Liver (tissue), 9 donors: Measurements from ENCODE around the gene CD276. TPM values are rescaled to one million over a fixed set of nuclear protein-coding genes. Genes with fewer than 3 reads are reported as not detected.

Source experiments
- DNase-seq: peaks from one replicate; pipeline ENCODE4 v3.0.0-alpha.2; 2017; ENCODE audit warnings: low spot score
- H3K27ac ChIP-seq, 2 donors: one replicate each; pipeline ENCODE4 v1.7.0; 2013; ENCODE audit warnings: inconsistent platforms in 2 of 2, low read length in 2 of 2, control low read depth in 1 of 2, low read depth in 1 of 2, mild to moderate bottlenecking in 1 of 2
- H3K27me3 ChIP-seq, 4 donors: one replicate each; pipeline versions ENCODE4 v1.6.1 to v1.7.0; 2013; ENCODE audit warnings: low read length in 3 of 4, inconsistent platforms in 1 of 4, mild to moderate bottlenecking in 1 of 4, moderate library complexity in 1 of 4; ENCODE audit not compliant: control insufficient read depth in 4 of 4, insufficient read depth in 4 of 4
- H3K36me3 ChIP-seq, 4 donors: one replicate each; pipeline versions ENCODE4 v1.6.1 to v1.7.0; 2013; ENCODE audit warnings: low read length in 3 of 4, mild to moderate bottlenecking in 3 of 4, low read depth in 1 of 4, moderate library complexity in 1 of 4; ENCODE audit not compliant: control insufficient read depth in 4 of 4, insufficient read depth in 3 of 4
- H3K4me1 ChIP-seq, 4 donors: one replicate each; pipeline versions ENCODE4 v1.6.1 to v1.7.0; 2013; ENCODE audit warnings: low read length in 3 of 4, mild to moderate bottlenecking in 3 of 4, moderate library complexity in 1 of 4; ENCODE audit not compliant: control insufficient read depth in 4 of 4, insufficient read depth in 4 of 4
- H3K4me3 ChIP-seq, 3 donors: one replicate each; pipeline versions ENCODE4 v1.6.1 to v1.7.0; 2013; ENCODE audit warnings: low read length in 3 of 3, control low read depth in 1 of 3, low read depth in 1 of 3, mild to moderate bottlenecking in 1 of 3
- H3K9ac ChIP-seq, 2 donors: one replicate each; pipeline ENCODE4 v1.7.0; 2013; ENCODE audit warnings: low read length in 2 of 2, mild to moderate bottlenecking in 2 of 2, moderate library complexity in 2 of 2, control low read depth in 1 of 2, low read depth in 1 of 2
- H3K9me3 ChIP-seq, 4 donors: one replicate each; pipeline versions ENCODE4 v1.6.1 to v1.7.0; 2013; ENCODE audit warnings: low read length in 3 of 4; ENCODE audit not compliant: control insufficient read depth in 4 of 4
- CTCF ChIP-seq: fragments of 150-350 bp; IDR thresholded peaks from 2 replicates; pipeline ENCODE4 v1.5.1; 2017; ENCODE audit warnings: improper control_type of control experiment, low read depth, low read length; ENCODE audit not compliant: missing input control
- EGR1 ChIP-seq, 2 donors: IDR thresholded peaks; 2 replicates each; pipeline ENCODE4 v1.6.1; 2016 to 2018; ENCODE audit warnings: antibody characterized with exemption in 2 of 2, low read depth in 2 of 2
- FOXA1 ChIP-seq: IDR thresholded peaks from 2 replicates; pipeline ENCODE4 v1.6.1; 2016; ENCODE audit warnings: antibody characterized with exemption
- GABPA ChIP-seq, 2 donors: IDR thresholded peaks in 1 of 2; conservative IDR thresholded peaks in 1 of 2; 2 replicates each; pipeline ENCODE4 v1.6.1; 2016; ENCODE audit warnings: antibody characterized with exemption in 2 of 2, mild to moderate bottlenecking in 1 of 2, moderate library complexity in 1 of 2
- HNF4A ChIP-seq, 2 donors: conservative IDR thresholded peaks; 2 replicates each; pipeline ENCODE4 v1.6.1; 2016; ENCODE audit warnings: antibody characterized with exemption in 2 of 2, mild to moderate bottlenecking in 2 of 2
- JUND ChIP-seq, 2 donors: IDR thresholded peaks; 2 replicates each; pipeline ENCODE4 v1.6.1; 2016; ENCODE audit warnings: antibody characterized with exemption in 2 of 2
- NR2F2 ChIP-seq: IDR thresholded peaks from 2 replicates; pipeline ENCODE4 v1.6.1; 2016; ENCODE audit warnings: antibody characterized with exemption
- RAD21 ChIP-seq, 2 donors: IDR thresholded peaks; 2 replicates each; pipeline ENCODE4 v1.6.1; 2016; ENCODE audit warnings: antibody characterized with exemption in 2 of 2, mild to moderate bottlenecking in 2 of 2
- RXRA ChIP-seq, 2 donors: IDR thresholded peaks; 2 replicates each; pipeline ENCODE4 v1.6.1; 2017 to 2018; ENCODE audit warnings: antibody characterized with exemption in 2 of 2, mild to moderate bottlenecking in 1 of 2
- TAF1 ChIP-seq: conservative IDR thresholded peaks from 2 replicates; pipeline ENCODE4 v1.6.1; 2016; ENCODE audit warnings: antibody characterized with exemption, mild to moderate bottlenecking
- YY1 ChIP-seq: IDR thresholded peaks from 2 replicates; pipeline ENCODE4 v1.6.1; 2016; ENCODE audit warnings: antibody characterized with exemption, mild to moderate bottlenecking
- ZBTB33 ChIP-seq: IDR thresholded peaks from 2 replicates; pipeline ENCODE4 v1.6.1; 2016; ENCODE audit warnings: antibody characterized with exemption
- WGBS: extraction: QIAGEN DNeasy Blood & Tissue Kit; methylation state at CpG from one replicate; pipeline ENCODE4 v1.1.7; 2013; 5-methylcytosine and 5-hydroxymethylcytosine counted together
- polyA plus RNA-seq, 2 donors: library from polyadenylated mRNA; stranded (reverse) in 1 of 2; unstranded in 1 of 2; fragments of 200-250 nt in 1 of 2; fragments of >200 nt in 1 of 2; fragmentation: Nextera tagmentation in 1 of 2; extraction: Ambion mirVana in 1 of 2; gene quantifications; one replicate each; pipeline versions ENCODE4 v1.2.1 to v1.2.3, GENCODE V29; 2013 to 2015
- total RNA-seq, 2 donors: library from RNA; depleted of rRNA; stranded (reverse); fragments of >200 nt; gene quantifications; one replicate each; pipeline ENCODE4 v1.2.3, GENCODE V29; 2014
- TF ChIP-seq, protein P1 (sequence below): IDR thresholded peaks from 2 replicates; pipeline ENCODE4 v1.6.1; 2016; ENCODE audit warnings: antibody characterized with exemption, mild to moderate bottlenecking
- TF ChIP-seq, protein P2 (sequence below): IDR thresholded peaks from 2 replicates; pipeline ENCODE4 v1.6.1; 2016; ENCODE audit warnings: antibody characterized with exemption
- TF ChIP-seq, protein P3 (sequence below): IDR thresholded peaks from 2 replicates; pipeline ENCODE4 v1.6.1; 2016; ENCODE audit warnings: antibody characterized with exemption
- donor health status: healthy.
- donor health status: healthy.
- donor health status: healthy.
- donor health status: healthy.
- donor health status: healthy.

CD276 gene
- total and polyA plus RNA-seq, 4 donors: 12.9 to 37.9 (median 25.1) TPM

GRCh38 chr15:73708691-73709090 is 24.5 kb downstream of the CD276 start (continued):
- no peak for TF ChIP-seq ZBTB33
- TF ChIP-seq RXRA (IDR thresholded peaks at IDR 0.05): no peak
- TF ChIP-seq, protein P1, sequence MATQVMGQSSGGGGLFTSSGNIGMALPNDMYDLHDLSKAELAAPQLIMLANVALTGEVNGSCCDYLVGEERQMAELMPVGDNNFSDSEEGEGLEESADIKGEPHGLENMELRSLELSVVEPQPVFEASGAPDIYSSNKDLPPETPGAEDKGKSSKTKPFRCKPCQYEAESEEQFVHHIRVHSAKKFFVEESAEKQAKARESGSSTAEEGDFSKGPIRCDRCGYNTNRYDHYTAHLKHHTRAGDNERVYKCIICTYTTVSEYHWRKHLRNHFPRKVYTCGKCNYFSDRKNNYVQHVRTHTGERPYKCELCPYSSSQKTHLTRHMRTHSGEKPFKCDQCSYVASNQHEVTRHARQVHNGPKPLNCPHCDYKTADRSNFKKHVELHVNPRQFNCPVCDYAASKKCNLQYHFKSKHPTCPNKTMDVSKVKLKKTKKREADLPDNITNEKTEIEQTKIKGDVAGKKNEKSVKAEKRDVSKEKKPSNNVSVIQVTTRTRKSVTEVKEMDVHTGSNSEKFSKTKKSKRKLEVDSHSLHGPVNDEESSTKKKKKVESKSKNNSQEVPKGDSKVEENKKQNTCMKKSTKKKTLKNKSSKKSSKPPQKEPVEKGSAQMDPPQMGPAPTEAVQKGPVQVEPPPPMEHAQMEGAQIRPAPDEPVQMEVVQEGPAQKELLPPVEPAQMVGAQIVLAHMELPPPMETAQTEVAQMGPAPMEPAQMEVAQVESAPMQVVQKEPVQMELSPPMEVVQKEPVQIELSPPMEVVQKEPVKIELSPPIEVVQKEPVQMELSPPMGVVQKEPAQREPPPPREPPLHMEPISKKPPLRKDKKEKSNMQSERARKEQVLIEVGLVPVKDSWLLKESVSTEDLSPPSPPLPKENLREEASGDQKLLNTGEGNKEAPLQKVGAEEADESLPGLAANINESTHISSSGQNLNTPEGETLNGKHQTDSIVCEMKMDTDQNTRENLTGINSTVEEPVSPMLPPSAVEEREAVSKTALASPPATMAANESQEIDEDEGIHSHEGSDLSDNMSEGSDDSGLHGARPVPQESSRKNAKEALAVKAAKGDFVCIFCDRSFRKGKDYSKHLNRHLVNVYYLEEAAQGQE: no peak
- no peak for TF ChIP-seq GABPA (IDR thresholded peaks at IDR 0.05 in 1 of 2, conservative IDR thresholded peaks at IDR 0.05 in 1 of 2)

- no peak for TF ChIP-seq TAF1
- no peak for TF ChIP-seq RAD21 (IDR thresholded peaks at IDR 0.05)
- no peak for TF ChIP-seq EGR1 (IDR thresholded peaks at IDR 0.05; ENCODE audit: low read depth in 2 of 2)
- no peak for TF ChIP-seq FOXA1
- TF ChIP-seq GABPA (IDR thresholded peaks at IDR 0.05 in 1 of 2, conservative IDR thresholded peaks at IDR 0.05 in 1 of 2): no peak
- no peak for TF ChIP-seq HNF4A (conservative IDR thresholded peaks at IDR 0.05)
- no peaks in the 10 kb centered on the region for H3K4me1 ChIP-seq
- H3K9me3 ChIP-seq: no peaks in the 10 kb centered on the region
- H3K27me3 ChIP-seq: no peaks in the 10 kb centered on the region
- H3K4me3 ChIP-seq: no peak overlapping the region
- WGBS: 96% methylated on average over 6 of the region's 6 CpGs
- DNase-seq: no peak
- H3K9ac ChIP-seq: no peak overlapping the region
- H3K27ac ChIP-seq: no peak overlapping the region
- peaks cover 10 to 74% (median 31%) of the 10 kb centered on the region in 4 donors for H3K36me3 ChIP-seq
Measured at GRCh38 chr15:73709241-73709640, 25.1 kb downstream of the CD276 start.

DNA sequence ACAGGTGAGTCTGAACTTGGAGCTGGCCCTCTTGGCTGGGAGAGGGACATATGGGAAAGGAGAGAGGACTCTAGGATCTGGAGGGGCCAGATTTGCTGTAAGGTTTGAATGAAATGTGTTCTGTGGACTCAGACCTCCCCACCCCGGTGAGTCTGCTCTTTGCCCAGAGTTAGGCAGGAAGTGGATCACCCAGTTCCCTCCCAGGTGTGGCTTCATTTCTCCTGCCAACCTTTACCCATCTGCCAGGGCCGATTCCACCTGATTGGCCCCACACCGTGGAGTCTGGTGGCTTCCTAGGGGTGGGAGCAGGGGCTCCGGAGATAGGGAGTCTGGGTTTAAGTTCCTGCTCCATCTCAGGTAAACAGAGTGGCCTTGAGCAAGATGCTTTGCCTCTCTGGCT is 25.5 kb downstream of the CD276 start:
- DNase-seq: no peak

More for the DNA sequence above, 25.5 kb downstream of the CD276 start:
- Histone ChIP-seq H3K4me3 (no peak overlapping the region), H3K36me3 (peaks cover 10 to 70% (median 30%) of the 10 kb centered on the region in 4 donors), H3K27ac (no peak overlapping the region), H3K4me1 (no peaks in the 10 kb centered on the region), H3K9ac (no peak overlapping the region), H3K27me3 (no peaks in the 10 kb centered on the region), H3K9me3 (no peaks in the 10 kb centered on the region)
- 80% methylated on average over 4 of the region's 4 CpGs for WGBS
- no peak for TF ChIP-seq CTCF
- no peak for TF ChIP-seq ZBTB33
- no peak for TF ChIP-seq RAD21 (IDR thresholded peaks at IDR 0.05)
- TF ChIP-seq NR2F2: no peak
- TF ChIP-seq, protein P2, sequence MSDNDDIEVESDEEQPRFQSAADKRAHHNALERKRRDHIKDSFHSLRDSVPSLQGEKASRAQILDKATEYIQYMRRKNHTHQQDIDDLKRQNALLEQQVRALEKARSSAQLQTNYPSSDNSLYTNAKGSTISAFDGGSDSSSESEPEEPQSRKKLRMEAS: no peak
- TF ChIP-seq, protein P3, sequence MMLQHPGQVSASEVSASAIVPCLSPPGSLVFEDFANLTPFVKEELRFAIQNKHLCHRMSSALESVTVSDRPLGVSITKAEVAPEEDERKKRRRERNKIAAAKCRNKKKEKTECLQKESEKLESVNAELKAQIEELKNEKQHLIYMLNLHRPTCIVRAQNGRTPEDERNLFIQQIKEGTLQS: no peak
- no peak for TF ChIP-seq FOXA1
- no peak for TF ChIP-seq YY1
- TF ChIP-seq TAF1: no peak
- TF ChIP-seq EGR1 (IDR thresholded peaks at IDR 0.05; ENCODE audit: low read depth in 2 of 2): no peak
- TF ChIP-seq RXRA (IDR thresholded peaks at IDR 0.05): no peak
- TF ChIP-seq, protein P1: no peak
- TF ChIP-seq GABPA (IDR thresholded peaks at IDR 0.05 in 1 of 2, conservative IDR thresholded peaks at IDR 0.05 in 1 of 2): no peak
- no peak for TF ChIP-seq JUND (IDR thresholded peaks at IDR 0.05)
